HCT116 (cell line): Measurements from ENCODE around the gene ARID5B. TPM values are rescaled to one million over a fixed set of nuclear protein-coding genes. Genes with fewer than 3 reads are reported as not detected.

ENCODE experiments used
- ATAC-seq: fragments of 200-7000 bp; cut with Tn5 transposase; 2 replicates; pipeline ENCODE4 v1.9.1; 2020; ENCODE audit warnings: mild to moderate bottlenecking, moderate library complexity
- BruUV-seq: library from RNA; stranded (reverse); fragments of 400-500 nt; replicated peaks from 2 replicates; lab custom pipeline; 2021; lab: Mats Ljungman, UMichigan
- CTCF ChIA-PET: fragments of 300-600 bp; sonication (Branson Sonifier 250); formaldehyde crosslinking; loops from one replicate; lab custom pipeline; 2021; ENCODE audit warnings: antibody characterized with exemption; lab: Charles Lee
- POLR2A ChIA-PET: fragments of 300-600, 350-600 bp; sonication (Branson Sonifier 250); formaldehyde crosslinking; loops from one replicate; lab custom pipeline; 2021; ENCODE audit warnings: antibody characterized with exemption; lab: Charles Lee
- RAD21 ChIA-PET, 2 experiments: fragments of 300-600 bp; sonication (Branson Sonifier 250); formaldehyde crosslinking; loops; one replicate each; lab custom pipeline; 2023; ENCODE audit warnings: low total read pairs in 2 of 2; ENCODE audit not compliant: uncharacterized antibody in 2 of 2, unreplicated experiment in 2 of 2, low non-redundant PET in 1 of 2; lab: Charles Lee
- DNase-seq: peaks from one replicate; pipeline ENCODE4 v3.0.0-alpha.2; 2010; ENCODE audit warnings: low read depth, low spot score
- H2AFZ ChIP-seq: fragments of 200-600 bp; shearing (Covaris generic), sonication (generic); 2 replicates; pipeline ENCODE4 v1.6.1; 2017; ENCODE audit warnings: low read depth, mixed run types, mixed read lengths, antibody characterized with exemption, low read length; ENCODE audit not compliant: poor library complexity, severe bottlenecking
- H3K27ac ChIP-seq: 2 replicates; pipeline ENCODE4 v1.5.1; 2012; ENCODE audit warnings: low read depth, low read length
- H3K27me3 ChIP-seq: fragments of 200-600 bp; sonication (generic); 2 replicates; pipeline ENCODE4 v1.6.1; 2016; ENCODE audit warnings: mixed run types, low read length, mixed read lengths; ENCODE audit not compliant: insufficient read depth
- H3K36me3 ChIP-seq, 2 experiments: fragments of 200-500 bp in 1 of 2; fragments of 200-600 bp in 1 of 2; sonication (Bioruptor generic) in 1 of 2; sonication (generic) in 1 of 2; 2 replicates each; pipeline versions ENCODE4 v1.5.1 to v1.6.1; 2014 to 2016; ENCODE audit warnings: low read length in 2 of 2, inconsistent platforms in 1 of 2, mixed read lengths in 1 of 2, mixed run types in 1 of 2; ENCODE audit not compliant: insufficient read depth in 2 of 2, control insufficient read depth in 1 of 2
- H3K4me1 ChIP-seq, 2 experiments: fragments of 200-600 bp in 1 of 2; sonication (generic) in 1 of 2; 2 replicates each; pipeline versions ENCODE4 v1.5.1 to v1.6.1; 2012 to 2017; ENCODE audit warnings: low read length in 2 of 2, inconsistent platforms in 1 of 2, mild to moderate bottlenecking in 1 of 2, mixed read lengths in 1 of 2, mixed run types in 1 of 2, moderate library complexity in 1 of 2; ENCODE audit not compliant: insufficient read depth in 2 of 2, control insufficient read depth in 1 of 2
- H3K4me2 ChIP-seq: fragments of 200-600 bp; sonication (generic); 2 replicates; pipeline ENCODE4 v1.6.1; 2017; ENCODE audit warnings: mixed run types, low read length, mixed read lengths
- H3K4me3 ChIP-seq, 2 experiments: fragments of 200-600 bp in 1 of 2; sonication (generic) in 1 of 2; replicated peaks in 1 of 2; 2 replicates each; pipeline ENCODE4 v1.5.1; 2011 to 2016; ENCODE audit warnings: low read length in 2 of 2, control low read depth in 1 of 2, low read depth in 1 of 2, mild to moderate bottlenecking in 1 of 2, mixed read lengths in 1 of 2, mixed run types in 1 of 2
- H3K79me2 ChIP-seq: fragments of 200-600 bp; sonication (generic); 2 replicates; pipeline ENCODE4 v1.6.1; 2017; ENCODE audit warnings: mild to moderate bottlenecking, mixed run types, low read length, moderate library complexity, mixed read lengths; ENCODE audit not compliant: insufficient read depth
- H3K9ac ChIP-seq: fragments of 200-600 bp; sonication (generic); 2 replicates; pipeline ENCODE4 v1.6.1; 2016; ENCODE audit warnings: low read length, mixed read lengths
- H3K9me2 ChIP-seq: fragments of 200-600 bp; sonication (generic), shearing (Covaris generic); 2 replicates; pipeline ENCODE4 v1.6.1; 2017; ENCODE audit warnings: mixed run types, mild to moderate bottlenecking, moderate library complexity; ENCODE audit not compliant: insufficient read depth
- H3K9me3 ChIP-seq, 2 experiments: fragments of 200-500 bp in 1 of 2; fragments of 200-600 bp in 1 of 2; sonication (Bioruptor generic) in 1 of 2; sonication (generic) in 1 of 2; 2 replicates each; pipeline ENCODE4 v1.6.1; 2014 to 2017; ENCODE audit warnings: low read length in 2 of 2, mixed read lengths in 2 of 2, inconsistent platforms in 1 of 2, low read depth in 1 of 2, mild to moderate bottlenecking in 1 of 2, mixed run types in 1 of 2, moderate library complexity in 1 of 2; ENCODE audit not compliant: control insufficient read depth in 1 of 2, insufficient read depth in 1 of 2
- H4K20me1 ChIP-seq: fragments of 200-600 bp; sonication (generic), shearing (Covaris generic); 2 replicates; pipeline ENCODE4 v1.6.1; 2017; ENCODE audit warnings: mixed run types, mild to moderate bottlenecking, moderate library complexity; ENCODE audit not compliant: insufficient read depth
- CEBPB ChIP-seq: IDR thresholded peaks from 2 replicates; pipeline ENCODE4 v1.6.1; 2012; ENCODE audit warnings: low read depth
- CTCF ChIP-seq, 3 experiments: fragments of 200-600 bp in 1 of 3; sonication (generic) in 1 of 3; IDR thresholded peaks in 2 of 3; conservative IDR thresholded peaks in 1 of 3; 2 replicates each; pipeline ENCODE4 v1.5.1; 2012 to 2017; ENCODE audit warnings: low read depth in 2 of 3, low read length in 2 of 3, antibody characterized with exemption in 1 of 3, borderline replicate concordance in 1 of 3, control low read depth in 1 of 3, mild to moderate bottlenecking in 1 of 3, mixed read lengths in 1 of 3, mixed run types in 1 of 3, moderate library complexity in 1 of 3; ENCODE audit not compliant: insufficient read depth in 1 of 3
- ELF1 ChIP-seq: IDR thresholded peaks from 2 replicates; pipeline ENCODE4 v1.6.1; 2012; ENCODE audit warnings: low read depth, borderline replicate concordance
- EZH2 ChIP-seq: fragments of 200-600 bp; sonication (generic); IDR thresholded peaks from 2 replicates; pipeline ENCODE4 v1.6.1; 2017; ENCODE audit warnings: antibody characterized with exemption, mixed run types
- POLR2AphosphoS5 ChIP-seq: IDR thresholded peaks from 2 replicates; pipeline ENCODE4 v1.6.1; 2011; ENCODE audit warnings: mild to moderate bottlenecking, low read depth, low read length, moderate library complexity
- REST ChIP-seq: IDR thresholded peaks from 2 replicates; pipeline ENCODE4 v1.6.1; 2012; ENCODE audit warnings: low read depth
- SIN3A ChIP-seq: IDR thresholded peaks from 2 replicates; pipeline ENCODE4 v1.6.1; 2012; ENCODE audit warnings: low read depth
- SP1 ChIP-seq: IDR thresholded peaks from 2 replicates; pipeline ENCODE4 v1.6.1; 2012; ENCODE audit warnings: low read depth
- ZBTB33 ChIP-seq: IDR thresholded peaks from 2 replicates; pipeline ENCODE4 v1.6.1; 2011; ENCODE audit warnings: mild to moderate bottlenecking, low read length, moderate library complexity; ENCODE audit not compliant: insufficient replicate concordance; ENCODE audit errors: extremely low read depth
- intact Hi-C: fragments of 100-400 bp; cut with micrococcal nuclease; formaldehyde crosslinking; loops from 2 replicates; pipeline ENCODE4 v1.10.0; 2022
- total RNA-seq: library from RNA; stranded (reverse); gene quantifications from one replicate; pipeline ENCODE4 v1.2.1, GENCODE V29; 2021; ENCODE audit not compliant: unreplicated experiment

Gene ARID5B
- total RNA-seq, 1 experiment from 2014 or later = 4.7 TPM

GRCh38 chr10:62039954-62040353, 138.5 kb downstream of the ARID5B start:
- RAD21 ChIA-PET = no interaction called here
- no peak overlapping the region for H2AFZ ChIP-seq
- no TSS peak for BruUV-seq
- H3K79me2 ChIP-seq = no peaks in the 10 kb centered on the region
- no peak overlapping the region for H3K27ac ChIP-seq
- no peak for TF ChIP-seq ELF1
- no peak for TF ChIP-seq SP1
- TF ChIP-seq SIN3A = no peak
- TF ChIP-seq ZBTB33 = no peak
- TF ChIP-seq EZH2 = no peak
- TF ChIP-seq POLR2AphosphoS5 = no peak
- TF ChIP-seq CEBPB = no peak
- no peak for TF ChIP-seq CTCF (IDR thresholded peaks at IDR 0.05 in 2 of 3, conservative IDR thresholded peaks at IDR 0.05 in 1 of 3; ENCODE audit: borderline replicate concordance in 1 of 3, insufficient read depth in 1 of 3, low read depth in 2 of 3, low read length in 2 of 3)
- TF ChIP-seq REST = no peak
- no peak overlapping the region for H3K9ac ChIP-seq
- no peak for ATAC-seq
- intact Hi-C loops = loop anchor here (5.0 to 10.0 kb wide), 2 partner anchors 138 to 385 kb away; partner anchors contain the start of gene ARID5B
- DNase-seq = no peak
- H3K27me3 ChIP-seq = no peaks in the 10 kb centered on the region
- no peaks in the 10 kb centered on the region for H3K9me3 ChIP-seq
- H4K20me1 ChIP-seq = no peaks in the 10 kb centered on the region
- H3K9me2 ChIP-seq = no peaks in the 10 kb centered on the region
- CTCF ChIA-PET = interaction anchor here (1.6 to 4.3 kb wide), 3 partner anchors 192 to 204 kb away, joined by 7 to 78 read pairs (median 9); no protein-coding TSS in a partner anchor
- H3K4me2 ChIP-seq = no peak overlapping the region
- no peak overlapping the region for H3K4me3 ChIP-seq
- POLR2A ChIA-PET = no interaction called here
- H3K4me1 ChIP-seq = peaks cover 2 to 7% of the 10 kb centered on the region in 2 experiments; a peak in 2 of 4 replicates
- H3K36me3 ChIP-seq = no peaks in the 10 kb centered on the region
